Pancreas (tissue), 10 donors: ENCODE measurements around the gene SLFNL1. TPM values are rescaled to one million over a fixed set of nuclear protein-coding genes. Genes with fewer than 3 reads are reported as not detected.
A peak's percentile ranks its signal among the peaks of the same experiment; 100 is the strongest.

Experiments
- ATAC-seq, 4 donors: fragments of 200-7000 bp; cut with Tn5 transposase; one replicate each; pipeline versions ENCODE4 v1.8.0 to v1.9.1; 2020; ENCODE audit warnings: mild to moderate bottlenecking in 4 of 4, moderate library complexity in 4 of 4
- DNase-seq, 6 donors: peaks; one replicate each; pipeline ENCODE4 v3.0.0-alpha.2; 2020
- FAIRE-seq: peaks from 2 replicates; lab custom pipeline; 2012; peaks lifted over from hg19 to GRCh38; lab: Jason Lieb, UNC
- H3K27ac ChIP-seq, 4 donors: fragments of 200-600 bp; sonication (generic); 1 replicate in 3 of 4; 2 replicates in 1 of 4; pipeline versions ENCODE4 v1.5.0 to v1.8.0; 2020
- H3K27me3 ChIP-seq, 4 donors: fragments of 200-600 bp; one replicate each; pipeline ENCODE4 v1.8.0; 2021
- H3K36me3 ChIP-seq, 3 donors: fragments of 200-600 bp; sonication (generic) in 1 of 3; one replicate each; pipeline versions ENCODE4 v1.5.0 to v1.8.0; 2020 to 2021
- H3K4me1 ChIP-seq, 3 donors: fragments of 200-600 bp; one replicate each; pipeline ENCODE4 v1.8.0; 2021
- H3K4me3 ChIP-seq, 4 donors: fragments of 200-600 bp; sonication (generic) in 2 of 4; one replicate each; pipeline versions ENCODE4 v1.5.0 to v1.8.0; 2020 to 2021
- H3K9me3 ChIP-seq, 4 donors: fragments of 200-600 bp; one replicate each; pipeline ENCODE4 v1.8.0; 2021
- CTCF ChIP-seq, 4 donors: fragments of 200-600 bp; sonication (generic) in 3 of 4; IDR thresholded peaks; one replicate each; pipeline versions ENCODE4 v1.5.0 to v1.8.0; 2021; ENCODE audit warnings: antibody characterized with exemption in 4 of 4
- WGBS, 2 donors: extraction: QIAGEN DNeasy Blood & Tissue Kit; methylation state at CpG; one replicate each; pipeline ENCODE4 v1.1.7; 2013; 5-methylcytosine and 5-hydroxymethylcytosine counted together
- intact Hi-C, 3 donors: fragments of 100-400 bp; cut with DNase I; formaldehyde crosslinking; loops; one replicate each; pipeline versions ENCODE4 v1.11.1 to v1.14.2; 2022
- polyA plus RNA-seq, 2 donors: library from polyadenylated mRNA; stranded (reverse); fragments of 200-250 nt; gene quantifications; one replicate each; pipeline ENCODE4 v1.2.3, GENCODE V29; 2013
- total RNA-seq, 6 donors: library from RNA; stranded (reverse); fragmentation: NEBNext Ultra II Directional in 4 of 6; extraction: Animal tissue kit (Norgen Biotek cat#: 25700) in 4 of 6; gene quantifications; one replicate each; pipeline versions ENCODE4 v1.2.1 to v1.2.4, GENCODE V29; 2021 to 2023
- donor health status: healthy with polysubstance abuse.
- donor health status: DM: no; HTN: no; CAD: no; lungs with moderate emphysema.
- donor health status: DM: no; HTN: no; CAD: no.
- donor health status: control.
- donor health status: control.
- donor health status: Bipolar disorder and iron deficiency.
- donor health status: DM: yes; HTN: yes; CAD: no.
- donor health status: DM: no; HTN: no; CAD: no.
- donor health status: DM: no; HTN: no; CAD: no.
- donor health status: DM: yes; HTN: yes; CAD: no.

The SLFNL1 gene
- total and polyA plus RNA-seq, 8 donors: 0.18 to 1.4 (median 0.46) TPM

GRCh38 chr1:41006942-41007865, 14.3 kb downstream of the SLFNL1 start:
- Histone ChIP-seq H3K36me3 (peaks cover 0 to 13% (median 0%) of the 10 kb centered on the region in 3 donors), H3K4me3 (no peak overlapping the region), H3K9me3 (no peaks in the 10 kb centered on the region), H3K4me1 (peaks cover 0 to 5% (median 0%) of the 10 kb centered on the region in 3 donors), H3K27ac (no peak overlapping the region), H3K27me3 (no peaks in the 10 kb centered on the region)
- 94 to 95% methylated on average over 19 of the region's 19 CpGs for WGBS, 2 donors
- no peak for FAIRE-seq
- no peak for ATAC-seq
- intact Hi-C loops: no loop called here
- TF ChIP-seq CTCF (IDR thresholded peaks at IDR 0.05): no peak
- no peak for DNase-seq

DNA sequence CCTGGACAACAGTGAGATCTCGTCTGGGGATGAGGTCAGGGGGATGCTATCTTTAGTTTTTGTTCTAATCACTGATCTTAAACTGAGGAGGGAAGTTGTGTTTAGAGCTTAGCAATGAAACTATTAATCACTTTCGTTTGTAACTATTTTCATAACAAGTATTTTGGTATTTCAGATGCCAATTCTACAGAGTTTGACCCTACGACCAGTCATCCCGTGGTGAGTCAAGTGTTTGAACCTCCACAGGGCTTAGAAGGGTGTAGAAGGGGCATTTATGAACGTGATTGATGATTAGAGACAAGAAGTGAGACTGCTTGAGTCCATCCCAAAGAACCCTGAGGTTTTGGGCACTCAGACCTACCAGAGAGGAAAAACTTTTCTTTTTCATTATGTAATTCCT, 15.6 kb downstream of the SLFNL1 start:
- Histone ChIP-seq H3K27ac (no peak overlapping the region), H3K36me3 (peaks cover 0 to 8% (median 4%) of the 10 kb centered on the region in 3 donors), H3K9me3 (no peaks in the 10 kb centered on the region), H3K4me1 (peaks cover 0 to 5% (median 0%) of the 10 kb centered on the region in 3 donors), H3K4me3 (no peak overlapping the region), H3K27me3 (no peaks in the 10 kb centered on the region)
- no peak for TF ChIP-seq CTCF (IDR thresholded peaks at IDR 0.05)
- intact Hi-C loops: no loop called here
- 83 to 92% methylated on average over 5 of the region's 5 CpGs for WGBS, 2 donors
- ATAC-seq: no peak
- DNase-seq: no peak
- no peak for FAIRE-seq

DNA sequence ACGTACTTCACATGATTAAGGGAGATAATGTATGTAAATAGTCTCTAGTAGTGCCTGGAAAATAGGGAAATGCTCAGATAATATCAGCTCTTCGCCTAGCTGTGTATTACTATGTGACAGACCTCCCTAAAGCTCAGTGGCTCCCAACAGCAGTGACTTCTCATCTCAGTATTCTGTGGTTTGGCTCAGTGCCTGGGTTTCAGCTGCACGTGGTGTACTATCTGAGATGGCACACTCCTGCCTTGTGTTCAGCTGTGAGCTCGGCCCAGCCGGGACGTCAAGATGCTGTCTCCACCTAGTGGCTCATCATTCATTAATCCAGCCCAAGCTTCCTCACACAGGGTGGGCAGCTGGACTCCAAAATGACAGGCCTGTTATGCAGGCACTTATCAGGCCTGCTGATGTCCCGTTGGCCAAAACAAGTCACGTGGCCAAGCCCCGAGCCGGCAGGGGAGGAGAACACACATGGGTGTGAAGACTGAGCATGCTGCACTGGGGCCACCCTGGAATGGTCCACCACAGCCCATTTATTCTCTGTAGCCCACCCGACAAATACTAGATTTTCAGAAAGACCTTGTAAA, 17.8 kb downstream of the SLFNL1 start:
- intact Hi-C loops: no loop called here
- Histone ChIP-seq H3K36me3 (peaks cover 0 to 12% (median 8%) of the 10 kb centered on the region in 3 donors), H3K4me3 (no peak overlapping the region), H3K27me3 (no peaks in the 10 kb centered on the region), H3K27ac (no peak overlapping the region), H3K4me1 (peaks cover 0 to 5% (median 0%) of the 10 kb centered on the region in 3 donors), H3K9me3 (no peaks in the 10 kb centered on the region)
- 44 to 46% methylated on average over 11 of the region's 11 CpGs for WGBS, 2 donors
- TF ChIP-seq CTCF (IDR thresholded peaks at IDR 0.05): no peak
- no peak for FAIRE-seq
- ATAC-seq: peak; percentile 86 to 97 (median 96)
- peak in 5 of 6 donors; percentile 62 to 85 (median 76) for DNase-seq

GRCh38 chr1:41003127-41003639, 18.3 kb downstream of the SLFNL1 start:
- H3K4me1 ChIP-seq: peaks cover 0 to 5% (median 0%) of the 10 kb centered on the region in 3 donors
- no peak for ATAC-seq
- 92 to 93% methylated on average over 9 of the region's 9 CpGs for WGBS, 2 donors
- DNase-seq: no peak
- H3K36me3 ChIP-seq: peaks cover 0 to 13% (median 11%) of the 10 kb centered on the region in 3 donors
- no peaks in the 10 kb centered on the region for H3K9me3 ChIP-seq
- TF ChIP-seq CTCF (IDR thresholded peaks at IDR 0.05): no peak
- no peak for FAIRE-seq
- H3K27ac ChIP-seq: no peak overlapping the region
- no peak overlapping the region for H3K4me3 ChIP-seq
- no peaks in the 10 kb centered on the region for H3K27me3 ChIP-seq
- intact Hi-C loops: no loop called here
